ENCODE data around the gene HHAT.

HHAT gene

DNA sequence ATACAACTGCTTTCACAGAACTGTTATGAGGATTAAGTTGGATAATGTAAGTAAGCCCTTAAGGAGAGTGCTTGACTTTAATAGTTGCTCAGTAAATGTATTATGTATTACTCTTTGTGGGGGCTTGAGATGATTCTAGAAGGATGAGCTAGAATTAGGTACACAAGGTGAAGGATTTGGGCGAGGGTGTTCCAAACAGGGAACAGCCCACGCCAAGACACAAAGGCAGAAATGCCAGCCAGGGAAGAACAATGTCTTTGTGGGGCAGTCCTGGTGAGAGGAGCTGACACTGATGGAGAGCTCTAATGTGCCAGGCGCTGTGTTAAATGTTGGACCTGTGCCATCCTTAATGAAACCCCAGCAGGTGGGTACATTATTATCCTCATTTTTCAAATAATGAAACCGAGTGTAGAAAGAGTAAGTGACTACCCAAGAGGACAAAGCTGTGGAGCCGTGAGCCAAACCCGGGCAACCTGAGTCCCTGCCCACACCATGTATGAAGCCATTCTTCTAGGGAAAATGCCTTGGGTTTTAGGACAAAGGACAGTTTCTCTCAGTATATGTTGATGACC is 362.4 kb downstream of the HHAT start:
- no peak for DNase-seq

DNA sequence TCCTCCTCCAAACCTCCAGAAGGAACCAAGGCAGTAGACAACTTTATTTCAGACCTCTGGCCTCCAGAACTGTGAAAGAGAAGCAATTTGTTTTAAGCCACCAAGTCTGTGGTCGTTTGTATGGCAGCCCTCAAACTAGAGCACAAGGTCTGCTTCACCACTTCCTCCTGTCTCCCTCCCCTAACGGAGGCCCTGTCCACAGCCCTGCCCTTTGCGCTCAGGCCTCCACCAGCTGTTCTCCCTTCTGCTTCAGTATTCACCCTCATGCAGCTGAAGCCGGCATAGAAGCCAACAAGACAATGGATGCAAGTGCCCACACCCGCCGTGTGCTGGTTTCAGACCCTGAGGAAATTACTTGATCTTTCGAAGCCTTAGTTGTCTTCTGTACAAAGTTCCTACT is 364.1 kb downstream of the HHAT start:
- DNase-seq = no peak

GRCh38 chr1:210695026-210695425 is 366.3 kb downstream of the HHAT start:
- DNase-seq = no peak

- no peak for DNase-seq
Measured at GRCh38 chr1:210696709-210697108, 368.0 kb downstream of the HHAT start.

DNA sequence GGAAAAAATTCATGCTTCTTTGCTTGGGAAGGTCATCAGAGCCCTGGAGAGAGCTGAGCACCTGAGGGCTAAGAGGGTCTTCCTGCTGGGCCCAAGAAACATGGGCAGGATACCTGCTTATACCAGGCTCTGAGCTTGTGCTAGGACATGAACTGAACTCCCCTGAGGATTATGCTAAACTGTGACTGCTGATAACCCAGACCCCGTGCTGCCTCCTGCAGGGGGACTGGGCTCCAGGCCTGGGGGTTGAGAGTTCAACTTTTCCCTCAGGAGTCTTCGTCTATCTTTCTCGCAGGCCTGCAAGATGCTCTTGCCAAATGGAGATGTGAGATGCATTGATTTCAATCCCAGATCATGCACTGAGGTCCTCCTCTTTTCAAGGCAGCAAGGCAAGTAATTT is 368.5 kb downstream of the HHAT start:
- no peak for DNase-seq

- no peak for DNase-seq
Measured at GRCh38 chr1:210698661-210699060, 370.0 kb downstream of the HHAT start.

DNA sequence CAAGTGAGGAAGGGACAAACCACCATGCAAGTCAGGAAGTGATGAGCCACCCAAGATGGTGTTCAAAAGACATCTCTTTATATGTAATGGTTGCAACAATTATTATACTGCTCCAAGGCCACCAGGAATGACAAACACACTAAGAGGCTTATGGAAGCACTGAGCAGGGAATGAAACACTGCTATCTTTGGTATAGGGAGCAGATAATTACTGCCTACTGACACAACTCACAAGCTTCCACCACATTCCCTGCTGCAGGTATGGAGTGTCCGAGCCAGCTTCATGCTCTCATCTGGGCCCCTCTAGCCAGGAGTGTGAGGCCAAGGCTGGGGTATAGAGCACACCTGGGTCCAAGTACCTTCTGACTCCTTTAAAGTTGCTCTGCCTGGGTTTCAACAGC is 371.4 kb downstream of the HHAT start:
- DNase-seq = no peak

- no peak for DNase-seq
Measured at GRCh38 chr1:210700511-210700910, 371.8 kb downstream of the HHAT start.

DNA sequence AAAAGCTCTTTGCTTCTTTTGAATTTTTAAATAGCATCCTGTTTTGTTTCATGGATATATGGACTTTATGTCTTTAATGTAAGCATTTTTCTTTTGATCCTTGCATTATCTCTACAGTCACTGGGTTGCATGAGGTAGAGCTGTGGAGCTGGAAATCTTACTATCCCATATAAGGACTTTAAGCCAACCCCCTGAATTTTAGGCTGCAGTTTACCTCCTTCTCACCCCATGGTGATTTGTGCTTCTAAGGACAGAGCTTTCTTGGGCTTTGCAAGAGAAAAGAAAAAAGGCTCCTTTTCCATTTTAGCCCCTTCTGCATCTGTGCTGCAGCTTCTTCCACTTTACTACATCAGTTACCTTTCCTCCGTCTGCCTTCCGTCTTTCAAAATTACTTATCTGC is 373.8 kb downstream of the HHAT start:
- DNase-seq = no peak

DNA sequence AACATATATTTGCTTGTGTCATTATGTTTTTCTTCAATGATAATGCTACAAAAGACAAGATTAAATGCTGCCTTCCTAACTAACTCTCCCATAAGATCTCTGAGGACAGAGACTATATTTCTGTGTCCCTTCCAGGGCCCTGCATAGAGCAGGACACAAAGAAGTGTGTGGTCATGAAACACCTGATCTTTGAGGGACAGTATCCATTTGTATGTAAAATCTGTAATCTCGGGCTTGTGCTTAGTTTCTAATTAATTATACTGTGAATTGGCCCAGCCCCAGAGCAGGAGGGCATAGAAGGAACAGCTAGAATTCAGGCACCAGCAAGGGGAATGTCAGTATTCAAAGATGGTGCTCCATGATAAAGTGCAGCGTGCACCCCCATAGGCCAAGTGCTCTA is 374.9 kb downstream of the HHAT start:
- no peak for DNase-seq

DNA sequence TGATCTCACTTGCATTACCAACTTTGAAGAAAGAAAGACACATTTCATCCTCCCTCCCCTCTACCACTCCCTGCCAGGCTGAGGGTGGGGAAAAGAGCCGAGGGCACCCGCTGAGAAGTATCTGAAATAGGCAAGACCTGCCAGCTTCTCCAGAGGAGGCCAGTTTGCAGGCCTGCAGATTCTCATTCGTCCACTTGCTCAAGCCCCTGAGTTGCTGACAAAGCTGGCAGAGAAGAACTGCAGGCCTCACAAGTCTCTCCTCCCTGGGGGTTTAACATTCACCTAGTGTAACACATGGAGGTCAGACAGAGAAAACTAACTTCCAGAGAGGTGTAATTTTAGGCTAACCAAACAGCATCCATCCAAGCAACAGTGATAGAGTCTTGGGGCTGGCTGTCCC is 376.4 kb downstream of the HHAT start:
- DNase-seq = no peak

DNA sequence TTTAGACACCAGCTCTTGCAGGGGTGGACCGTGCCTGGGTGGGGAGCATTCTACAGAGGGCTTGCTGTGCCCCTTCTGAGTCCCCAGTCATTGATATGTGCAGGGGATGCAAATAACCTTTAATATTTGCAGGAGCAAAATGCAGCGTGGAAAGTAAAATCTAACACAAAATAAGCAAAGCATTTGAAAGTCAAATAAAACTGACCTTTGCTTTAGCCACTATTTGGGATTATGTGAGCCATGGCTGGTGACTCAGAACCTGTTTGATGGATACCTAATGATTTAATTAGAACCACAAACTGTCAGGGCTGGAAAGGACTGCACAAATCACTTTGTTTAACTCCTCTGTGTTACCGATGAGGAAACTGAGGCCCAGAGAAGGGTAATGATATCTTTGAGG is 377.5 kb downstream of the HHAT start:
- DNase-seq = no peak

GRCh38 chr1:210707300-210708240 is 378.9 kb downstream of the HHAT start:
- no peak for DNase-seq

DNA sequence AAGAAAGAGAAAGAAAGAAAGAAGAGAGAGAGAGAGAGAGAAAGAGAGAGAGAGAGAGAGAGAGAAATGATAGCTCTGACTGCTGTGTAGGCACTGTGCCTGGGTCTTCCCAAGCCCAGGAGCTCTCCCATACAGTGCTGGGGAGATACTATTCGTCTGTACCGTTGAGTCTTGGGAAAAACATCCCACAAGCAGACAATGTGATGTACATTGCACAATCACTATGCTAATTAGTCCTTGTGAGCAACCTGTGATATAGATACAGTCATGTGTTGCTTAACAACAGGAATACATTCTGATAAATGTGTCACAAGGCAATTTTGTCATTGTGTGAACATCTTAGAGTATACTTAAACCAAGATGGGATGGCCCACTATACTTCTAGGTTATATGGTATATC is 381.0 kb downstream of the HHAT start:
- no peak for DNase-seq

GRCh38 chr1:210711825-210712612 is 383.3 kb downstream of the HHAT start:
- no peak for DNase-seq

DNA sequence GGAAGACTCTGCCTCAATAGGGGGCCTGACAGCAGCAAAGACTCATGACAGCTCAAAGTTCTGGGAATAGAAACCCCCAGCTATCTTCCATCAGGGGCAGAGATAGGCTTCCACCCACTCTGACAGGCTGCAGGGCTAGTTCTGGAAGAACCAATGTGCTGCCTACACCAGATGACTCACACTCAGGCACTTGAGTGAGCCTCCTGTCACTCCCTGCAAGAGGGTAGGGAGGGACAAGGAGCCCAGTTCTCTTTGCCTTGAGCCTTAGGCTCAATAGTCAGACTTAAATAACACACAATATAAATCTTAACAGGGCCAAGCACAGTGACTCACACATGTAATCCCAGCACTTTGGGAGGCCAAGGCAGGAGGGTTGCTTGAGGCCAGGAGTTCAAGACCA is 386.4 kb downstream of the HHAT start:
- no peak for DNase-seq

- no peak for DNase-seq
Measured at GRCh38 chr1:210722410-210723081, 393.8 kb downstream of the HHAT start.

DNA sequence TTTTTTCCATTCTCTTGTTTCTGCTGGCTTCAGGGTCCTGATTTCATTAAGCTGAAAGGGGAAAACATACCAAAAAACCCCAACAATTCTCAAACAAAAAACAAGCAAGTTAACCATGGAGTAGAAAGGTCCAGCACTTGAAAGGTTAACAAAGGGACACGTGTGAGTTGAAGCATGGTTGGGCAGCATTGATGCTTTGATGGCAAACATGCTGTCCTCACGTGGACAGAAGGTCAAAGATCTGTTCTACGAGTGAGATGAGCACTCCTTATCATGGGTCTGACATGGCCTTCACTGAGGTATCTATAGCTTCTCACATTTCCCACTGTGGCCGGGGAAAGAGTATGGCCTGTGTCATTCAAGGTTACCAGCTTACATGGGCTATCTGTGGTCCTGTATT is 394.9 kb downstream of the HHAT start:
- no peak for DNase-seq

- no peak for DNase-seq
Measured at GRCh38 chr1:210724768-210725167, 396.1 kb downstream of the HHAT start.
